ENCODE data around the gene DIS3L2. TPM values are rescaled to one million over a fixed set of nuclear protein-coding genes. Genes with fewer than 3 reads are reported as not detected.

The DIS3L2 gene
- total and polyA plus RNA-seq, 2 of the 8 experiments (the other 6 are each of a cell fraction or from before 2014, with no cell fraction given): 11.5 to 21.6 TPM

- no peak for TF ChIP-seq EZH2 (IDR thresholded peaks at IDR 0.05; ENCODE audit: low read depth, low read length, severe bottlenecking)
- no peak for TF ChIP-seq KDM5A (IDR thresholded peaks at IDR 0.05; ENCODE audit: low read length)
- TF ChIP-seq SAP30 (IDR thresholded peaks at IDR 0.05; ENCODE audit: insufficient read depth, insufficient replicate concordance, low read length): no peak
- TF ChIP-seq POLR2AphosphoS5 (IDR thresholded peaks at IDR 0.05; ENCODE audit: low read depth, low read length): no peak
Measured at GRCh38 chr2:232129483-232129882, 168.0 kb downstream of the DIS3L2 start (continued).

Data from H1 (cell line).